Nephron progenitor cell (in vitro differentiated cells): ENCODE results near the gene ZNF710.

ENCODE experiments used
- DNase-seq: peaks from one replicate; pipeline ENCODE4 v3.0.0; 2021
- H3K27ac Mint-ChIP-seq: 2 replicates; pipeline ENCODE4 v1.8.0; 2021; ENCODE audit warnings: mild to moderate bottlenecking, moderate library complexity, mixed read lengths
- H3K27me3 Mint-ChIP-seq: 2 replicates; pipeline ENCODE4 v1.8.0; 2021; ENCODE audit warnings: mild to moderate bottlenecking, low read depth, mixed read lengths; ENCODE audit not compliant: poor library complexity
- H3K36me3 Mint-ChIP-seq: 2 replicates; pipeline ENCODE4 v1.8.0; 2021; ENCODE audit warnings: low read depth, mixed read lengths
- H3K4me1 Mint-ChIP-seq: 2 replicates; pipeline ENCODE4 v1.8.0; 2021; ENCODE audit warnings: mixed read lengths
- H3K4me3 Mint-ChIP-seq: 2 replicates; pipeline ENCODE4 v1.8.0; 2021; ENCODE audit warnings: mild to moderate bottlenecking, moderate library complexity, mixed read lengths
- H3K9me3 Mint-ChIP-seq: 2 replicates; pipeline ENCODE4 v1.8.0; 2021; ENCODE audit warnings: mild to moderate bottlenecking, moderate library complexity, mixed read lengths
- TF ChIP-seq, protein P1 (sequence below): fragments of 200-600 bp; sonication (generic); IDR thresholded peaks from 2 replicates; pipeline ENCODE4 v1.5.0; 2021; ENCODE audit warnings: antibody characterized with exemption

ZNF710 gene

GRCh38 chr15:90062462-90062932 lies 61.4 kb downstream of the ZNF710 start:
- Mint-ChIP-seq H3K4me3 (peak overlapping the region; percentile 37), H3K9me3 (no peaks in the 10 kb centered on the region), H3K27ac (peak overlapping the region; percentile 93), H3K36me3 (peaks cover 4% of the 10 kb centered on the region), H3K4me1 (peaks cover 70% of the 10 kb centered on the region), H3K27me3 (no peaks in the 10 kb centered on the region)
- TF ChIP-seq, protein P1, sequence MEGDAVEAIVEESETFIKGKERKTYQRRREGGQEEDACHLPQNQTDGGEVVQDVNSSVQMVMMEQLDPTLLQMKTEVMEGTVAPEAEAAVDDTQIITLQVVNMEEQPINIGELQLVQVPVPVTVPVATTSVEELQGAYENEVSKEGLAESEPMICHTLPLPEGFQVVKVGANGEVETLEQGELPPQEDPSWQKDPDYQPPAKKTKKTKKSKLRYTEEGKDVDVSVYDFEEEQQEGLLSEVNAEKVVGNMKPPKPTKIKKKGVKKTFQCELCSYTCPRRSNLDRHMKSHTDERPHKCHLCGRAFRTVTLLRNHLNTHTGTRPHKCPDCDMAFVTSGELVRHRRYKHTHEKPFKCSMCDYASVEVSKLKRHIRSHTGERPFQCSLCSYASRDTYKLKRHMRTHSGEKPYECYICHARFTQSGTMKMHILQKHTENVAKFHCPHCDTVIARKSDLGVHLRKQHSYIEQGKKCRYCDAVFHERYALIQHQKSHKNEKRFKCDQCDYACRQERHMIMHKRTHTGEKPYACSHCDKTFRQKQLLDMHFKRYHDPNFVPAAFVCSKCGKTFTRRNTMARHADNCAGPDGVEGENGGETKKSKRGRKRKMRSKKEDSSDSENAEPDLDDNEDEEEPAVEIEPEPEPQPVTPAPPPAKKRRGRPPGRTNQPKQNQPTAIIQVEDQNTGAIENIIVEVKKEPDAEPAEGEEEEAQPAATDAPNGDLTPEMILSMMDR: no peak
- DNase-seq: no peak

DNA sequence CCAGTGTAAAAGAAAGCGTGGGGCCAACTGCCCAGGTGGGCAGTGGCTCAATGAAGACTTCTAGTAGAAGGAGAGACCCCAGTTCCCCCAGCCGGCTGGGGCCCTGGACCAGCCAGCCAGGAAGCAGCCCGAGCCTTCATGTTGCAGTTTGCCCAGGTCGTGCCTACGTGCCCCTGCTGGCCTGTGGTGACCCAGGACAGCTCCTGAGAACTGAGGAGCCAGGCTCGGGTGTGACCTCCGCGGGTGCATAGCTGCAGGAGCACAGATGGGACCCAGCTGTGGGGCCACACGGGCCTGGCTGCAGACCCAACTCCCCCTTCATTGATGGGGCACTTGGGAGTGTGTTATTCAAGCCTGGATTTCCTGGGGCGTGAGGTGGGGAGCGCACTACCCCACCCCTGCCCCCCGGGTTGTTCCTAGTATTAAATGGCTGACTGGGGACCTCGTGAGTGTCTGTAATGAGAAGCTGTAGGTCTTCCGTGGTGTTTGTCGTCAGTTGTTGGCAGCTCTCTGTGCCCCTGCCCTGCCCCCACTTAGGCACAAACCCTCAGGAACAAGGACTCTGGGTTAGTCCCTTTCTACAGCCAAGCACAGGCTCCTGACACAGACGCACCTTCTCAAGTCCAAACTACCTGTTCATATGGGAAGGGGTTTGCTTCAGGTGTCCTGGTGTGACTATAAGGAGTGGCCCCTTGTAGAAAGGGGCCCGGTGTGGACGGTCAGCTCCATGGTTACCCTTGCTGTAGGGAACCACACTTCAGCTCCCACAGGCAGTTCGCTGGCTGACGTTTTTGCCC lies 62.0 kb downstream of the ZNF710 start:
- peak overlapping the region; percentile 37 for H3K4me3 Mint-ChIP-seq
- H3K4me1 Mint-ChIP-seq: peaks cover 68% of the 10 kb centered on the region
- DNase-seq: no peak
- TF ChIP-seq, protein P1: no peak
- no peaks in the 10 kb centered on the region for H3K27me3 Mint-ChIP-seq
- H3K36me3 Mint-ChIP-seq: peaks cover under 1% of the 10 kb centered on the region
- H3K9me3 Mint-ChIP-seq: no peaks in the 10 kb centered on the region
- H3K27ac Mint-ChIP-seq: peak overlapping the region; percentile 93

- H3K27ac Mint-ChIP-seq: peak overlapping the region; percentile 93
- H3K4me3 Mint-ChIP-seq: no peak overlapping the region
- H3K27me3 Mint-ChIP-seq: no peaks in the 10 kb centered on the region
- DNase-seq: no peak
- H3K36me3 Mint-ChIP-seq: no peaks in the 10 kb centered on the region
- peaks cover 61% of the 10 kb centered on the region for H3K4me1 Mint-ChIP-seq
- H3K9me3 Mint-ChIP-seq: no peaks in the 10 kb centered on the region
- TF ChIP-seq, protein P1: no peak
Observed at GRCh38 chr15:90063770-90064247, 62.7 kb downstream of the ZNF710 start.

- peak; percentile 43 for DNase-seq
- Mint-ChIP-seq H3K4me3 (no peak overlapping the region), H3K36me3 (peaks cover 5% of the 10 kb centered on the region), H3K4me1 (peaks cover 56% of the 10 kb centered on the region), H3K27me3 (no peaks in the 10 kb centered on the region), H3K27ac (peak overlapping the region; percentile 22), H3K9me3 (no peaks in the 10 kb centered on the region)
- TF ChIP-seq, protein P1: no peak
Observed at GRCh38 chr15:90064911-90065681, 64.0 kb downstream of the ZNF710 start.

- Mint-ChIP-seq H3K27me3 (no peaks in the 10 kb centered on the region), H3K4me3 (no peak overlapping the region), H3K9me3 (no peaks in the 10 kb centered on the region), H3K4me1 (peaks cover 54% of the 10 kb centered on the region), H3K27ac (no peak overlapping the region), H3K36me3 (peaks cover 5% of the 10 kb centered on the region)
- DNase-seq: no peak
- TF ChIP-seq, protein P1: no peak
Observed at GRCh38 chr15:90065682-90066049, 64.5 kb downstream of the ZNF710 start.
